Cardiac fibroblast (primary cell): ENCODE data around the gene ADGRF4.
A peak's percentile ranks its signal among the peaks of the same experiment; 100 is the strongest.

Experiments used
- DNase-seq, 2 donors: peaks; one replicate each; pipeline versions ENCODE4 v3.0.0 to v3.0.0-alpha.2; 2010; ENCODE audit warnings: low read depth in 2 of 2
- H3K4me3 ChIP-seq, 2 donors: replicated peaks in 1 of 2; 1 replicate in 1 of 2; 2 replicates in 1 of 2; pipeline ENCODE4 v1.5.1; 2011; ENCODE audit warnings: low read depth in 2 of 2, low read length in 2 of 2, mild to moderate bottlenecking in 2 of 2, moderate library complexity in 1 of 2
- TF ChIP-seq, protein P1 (sequence below): IDR thresholded peaks from one replicate; pipeline ENCODE4 v1.5.1; 2011; ENCODE audit warnings: low read depth, mild to moderate bottlenecking, low read length, inconsistent platforms

Gene ADGRF4

DNA sequence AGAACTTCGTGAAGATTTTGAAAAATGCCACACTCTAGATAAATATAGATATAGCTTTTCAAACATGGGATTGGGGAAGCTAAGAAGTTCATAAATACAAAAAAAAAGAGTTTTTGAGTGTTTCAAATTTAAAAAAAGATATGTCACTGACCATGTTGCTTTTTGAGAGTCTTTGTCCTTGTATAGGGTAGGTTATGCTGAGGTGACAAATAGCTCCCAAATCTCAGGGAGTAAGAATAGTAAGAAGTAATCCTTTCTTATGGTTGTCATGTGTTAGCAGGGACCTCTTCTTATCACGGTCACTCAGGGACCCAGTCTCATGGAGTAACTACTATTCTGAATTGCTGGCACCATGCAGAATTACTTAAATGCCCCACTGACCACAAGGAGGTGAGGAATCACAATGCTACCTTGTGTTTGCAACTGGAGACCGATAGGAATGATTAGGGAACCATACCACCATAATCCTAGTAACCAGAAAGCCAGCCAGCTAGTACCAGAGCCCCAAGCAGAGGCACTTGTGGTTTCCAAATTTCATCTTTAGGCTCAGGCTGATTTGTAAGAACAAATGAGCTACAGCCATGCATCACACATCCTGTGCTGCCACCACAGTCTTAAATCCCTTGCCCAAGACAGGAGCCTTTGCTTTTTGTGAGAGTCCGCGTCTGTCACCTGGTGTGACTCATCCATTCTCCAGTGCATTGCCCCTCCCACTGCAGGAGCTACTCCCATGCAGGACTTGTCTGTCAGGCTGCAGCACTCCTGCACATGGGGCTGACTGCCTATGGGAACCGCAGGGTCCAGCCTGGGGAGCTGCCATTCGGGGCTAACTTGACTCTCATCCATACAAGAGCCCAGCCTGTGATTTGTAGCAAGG lies 42.4 kb upstream of the ADGRF4 start:
- peak; percentile 37 to 65 for DNase-seq

DNA sequence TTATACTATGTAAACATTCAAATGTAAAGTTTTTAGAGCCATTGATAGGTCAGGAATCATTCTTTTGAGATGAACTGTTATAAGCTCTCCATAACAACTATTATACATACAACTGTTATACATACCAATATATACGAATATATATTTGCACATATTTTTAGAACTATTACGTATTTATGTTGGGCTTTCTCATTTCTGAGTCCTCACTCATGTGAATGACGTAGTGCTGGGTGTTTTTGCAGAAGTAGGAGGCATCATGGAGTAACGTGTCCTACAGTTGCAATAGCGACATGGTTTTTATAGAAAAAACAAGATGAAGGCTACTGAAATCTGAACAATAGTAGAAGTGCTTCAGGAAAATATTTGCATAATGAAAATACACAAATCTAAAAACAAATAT lies 36.4 kb upstream of the ADGRF4 start:
- H3K4me3 ChIP-seq: no peak overlapping the region
- TF ChIP-seq, protein P1, sequence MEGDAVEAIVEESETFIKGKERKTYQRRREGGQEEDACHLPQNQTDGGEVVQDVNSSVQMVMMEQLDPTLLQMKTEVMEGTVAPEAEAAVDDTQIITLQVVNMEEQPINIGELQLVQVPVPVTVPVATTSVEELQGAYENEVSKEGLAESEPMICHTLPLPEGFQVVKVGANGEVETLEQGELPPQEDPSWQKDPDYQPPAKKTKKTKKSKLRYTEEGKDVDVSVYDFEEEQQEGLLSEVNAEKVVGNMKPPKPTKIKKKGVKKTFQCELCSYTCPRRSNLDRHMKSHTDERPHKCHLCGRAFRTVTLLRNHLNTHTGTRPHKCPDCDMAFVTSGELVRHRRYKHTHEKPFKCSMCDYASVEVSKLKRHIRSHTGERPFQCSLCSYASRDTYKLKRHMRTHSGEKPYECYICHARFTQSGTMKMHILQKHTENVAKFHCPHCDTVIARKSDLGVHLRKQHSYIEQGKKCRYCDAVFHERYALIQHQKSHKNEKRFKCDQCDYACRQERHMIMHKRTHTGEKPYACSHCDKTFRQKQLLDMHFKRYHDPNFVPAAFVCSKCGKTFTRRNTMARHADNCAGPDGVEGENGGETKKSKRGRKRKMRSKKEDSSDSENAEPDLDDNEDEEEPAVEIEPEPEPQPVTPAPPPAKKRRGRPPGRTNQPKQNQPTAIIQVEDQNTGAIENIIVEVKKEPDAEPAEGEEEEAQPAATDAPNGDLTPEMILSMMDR: no peak
- DNase-seq: no peak

More for the DNA sequence above, 42.4 kb upstream of the ADGRF4 start:
- no peak overlapping the region for H3K4me3 ChIP-seq
- TF ChIP-seq, protein P1: no peak

DNA sequence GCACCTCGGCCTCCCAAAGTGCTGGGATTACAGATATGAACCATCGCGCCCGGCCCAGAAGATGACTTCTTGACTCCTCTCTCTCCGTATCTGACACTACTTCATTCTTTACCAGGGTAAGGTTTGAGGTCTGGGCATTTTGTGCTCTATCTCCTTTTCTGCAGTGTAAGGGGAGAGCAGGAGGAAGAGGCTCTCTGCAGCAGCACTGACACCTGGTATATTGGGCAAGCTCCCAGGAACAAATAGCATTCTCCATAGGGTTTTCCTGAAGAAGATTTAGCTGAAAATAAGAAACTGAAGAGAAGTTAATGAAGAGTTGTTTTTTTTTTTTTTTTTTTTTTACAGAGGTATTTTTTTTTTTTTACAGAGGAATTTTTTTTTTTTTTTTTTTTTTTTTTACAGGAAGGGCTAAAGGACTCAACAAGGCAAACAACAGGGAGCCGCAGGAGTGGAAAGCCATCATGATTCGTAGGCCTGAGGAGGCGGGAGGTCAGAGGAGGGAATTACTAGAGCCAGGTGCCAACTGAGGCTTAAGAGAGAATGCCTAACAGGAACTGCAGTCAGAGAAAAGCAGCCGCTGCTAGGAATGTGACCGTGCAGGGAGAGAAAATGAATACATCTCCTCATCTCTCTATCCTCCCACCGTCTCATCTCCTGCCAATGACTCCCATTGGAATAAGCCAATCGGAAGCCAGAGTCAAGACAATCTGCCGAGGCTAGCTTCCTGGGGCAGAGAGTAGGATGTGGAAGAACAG lies 34.7 kb upstream of the ADGRF4 start:
- no peak for DNase-seq
- H3K4me3 ChIP-seq: no peak overlapping the region
- TF ChIP-seq, protein P1: no peak

DNA sequence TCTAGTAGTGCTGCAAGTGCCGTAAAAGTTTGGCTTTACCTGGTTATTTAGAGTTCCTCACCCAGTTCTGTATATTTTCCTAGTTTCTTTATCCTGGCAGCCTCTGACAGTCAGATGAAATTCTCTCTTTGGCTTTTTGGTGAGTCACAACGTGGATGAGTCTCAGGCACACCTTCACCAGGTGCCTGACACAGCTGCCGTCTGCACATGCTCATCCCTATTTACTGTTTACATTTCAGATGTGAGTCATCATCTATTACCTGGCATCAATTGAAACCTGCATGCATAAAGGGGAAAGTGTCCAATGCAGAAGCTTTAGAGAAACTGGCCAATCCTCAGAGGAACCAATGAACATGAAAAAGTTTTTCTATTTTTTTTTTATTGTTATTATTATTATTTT lies 33.3 kb upstream of the ADGRF4 start:
- H3K4me3 ChIP-seq: no peak overlapping the region
- TF ChIP-seq, protein P1: no peak
- DNase-seq: no peak

DNA sequence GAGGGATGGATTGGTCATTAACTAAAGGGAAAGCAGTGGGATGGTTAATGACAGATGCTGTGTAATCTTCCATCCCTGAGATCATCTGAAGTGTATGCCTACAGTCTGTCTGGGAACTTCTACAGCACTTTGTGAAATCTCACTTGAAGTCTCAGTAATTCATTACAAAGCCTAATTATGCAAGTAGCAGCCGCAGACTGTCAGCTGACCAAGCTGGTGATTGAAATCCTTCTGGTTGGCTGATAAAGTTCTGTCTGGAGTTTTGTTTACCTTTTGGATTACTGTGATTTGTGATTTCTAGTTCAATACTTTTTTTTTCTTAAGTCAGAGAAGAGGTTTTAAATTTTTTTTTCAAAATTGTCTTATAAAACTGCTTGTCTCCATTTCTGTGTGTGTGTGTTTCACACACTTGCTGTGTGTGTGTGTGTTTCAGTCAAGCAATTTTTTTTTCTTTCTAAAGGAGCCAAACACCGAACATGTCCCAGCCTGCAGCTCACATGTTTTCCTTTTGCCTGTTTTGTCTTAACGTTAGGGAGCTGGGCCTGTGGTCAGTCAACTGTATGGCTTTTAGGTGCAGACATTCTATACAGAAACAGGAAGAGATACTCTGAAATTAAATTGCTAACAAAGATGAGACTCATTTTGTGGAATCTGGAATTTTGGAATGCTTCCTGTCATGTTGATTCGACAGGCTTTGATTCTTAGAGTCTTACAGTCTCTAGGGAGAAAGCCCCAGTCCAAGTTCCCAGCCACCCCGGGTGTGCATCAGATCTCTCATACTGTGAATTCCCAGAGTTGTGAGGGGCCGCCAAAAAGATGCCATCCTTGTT lies 28.5 kb upstream of the ADGRF4 start:
- TF ChIP-seq, protein P1: no peak
- DNase-seq: peak; percentile 14 to 24
- no peak overlapping the region for H3K4me3 ChIP-seq

DNA sequence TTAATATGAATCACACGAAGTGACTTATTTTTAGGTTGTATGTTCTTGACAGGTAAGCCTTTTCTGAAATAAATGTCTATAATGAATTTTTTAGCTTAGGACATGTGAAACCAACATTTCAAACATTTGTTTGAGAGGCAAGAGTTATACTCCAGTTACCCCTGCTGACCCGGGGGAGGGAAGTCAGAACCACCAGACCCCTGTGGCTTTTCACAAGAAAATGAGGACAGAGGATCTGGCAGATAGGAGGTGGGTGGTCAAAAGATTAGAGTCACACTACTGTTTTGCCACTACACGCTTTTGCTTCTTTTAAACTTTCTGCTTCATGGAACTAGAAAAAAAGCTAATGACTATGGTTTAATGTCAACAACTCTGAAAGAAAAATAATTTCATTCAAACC lies 27.5 kb upstream of the ADGRF4 start:
- TF ChIP-seq, protein P1: no peak
- no peak for DNase-seq
- H3K4me3 ChIP-seq: no peak overlapping the region
